T-helper 9 cell (primary cell): ENCODE results near the gene NSD1.
"Not testable (repeated sequence)": the region's sequence is repeated elsewhere in the genome, so short reads cannot be mapped to it uniquely, and the experiment has no call there.

ENCODE experiments used
- DNase-seq: peaks from one replicate; pipeline ENCODE4 v3.0.0-alpha.2; 2020

Gene NSD1

GRCh38 chr5:177177847-177178437 is 44.4 kb downstream of the NSD1 start:
- DNase-seq = not testable (repeated sequence)

GRCh38 chr5:177178733-177179304 is 45.2 kb downstream of the NSD1 start:
- DNase-seq = no peak

GRCh38 chr5:177179431-177179830 is 45.9 kb downstream of the NSD1 start:
- DNase-seq = no peak

- DNase-seq = no peak
These were observed 49.6 kb downstream of the NSD1 start for GRCh38 chr5:177183142-177183541.

GRCh38 chr5:177183766-177184360 is 50.3 kb downstream of the NSD1 start:
- no peak for DNase-seq

GRCh38 chr5:177185993-177186392 is 52.4 kb downstream of the NSD1 start:
- no peak for DNase-seq

- no peak for DNase-seq
These were observed 53.1 kb downstream of the NSD1 start for GRCh38 chr5:177186645-177187044.

- DNase-seq = no peak
These were observed 55.2 kb downstream of the NSD1 start for GRCh38 chr5:177188775-177189174.

- no peak for DNase-seq
These were observed 55.8 kb downstream of the NSD1 start for GRCh38 chr5:177189416-177189815.

- no peak for DNase-seq
These were observed 56.4 kb downstream of the NSD1 start for GRCh38 chr5:177189965-177190364.

GRCh38 chr5:177194268-177194667 is 60.7 kb downstream of the NSD1 start:
- DNase-seq = no peak

- no peak for DNase-seq
These were observed 61.9 kb downstream of the NSD1 start for GRCh38 chr5:177195307-177195952.

- DNase-seq = no peak
These were observed 65.2 kb downstream of the NSD1 start for GRCh38 chr5:177198738-177199137.

GRCh38 chr5:177204281-177204680 is 70.7 kb downstream of the NSD1 start:
- DNase-seq = no peak

- no peak for DNase-seq
These were observed 76.0 kb downstream of the NSD1 start for GRCh38 chr5:177209610-177210009.

- no peak for DNase-seq
These were observed 78.7 kb downstream of the NSD1 start for GRCh38 chr5:177212242-177212641.

GRCh38 chr5:177220576-177220975 is 87.0 kb downstream of the NSD1 start:
- DNase-seq = no peak

- no peak for DNase-seq
These were observed 88.7 kb downstream of the NSD1 start for GRCh38 chr5:177222269-177222668.

- DNase-seq = no peak
These were observed 92.2 kb downstream of the NSD1 start for GRCh38 chr5:177225798-177226197.

GRCh38 chr5:177226860-177227259 is 93.3 kb downstream of the NSD1 start:
- no peak for DNase-seq

- no peak for DNase-seq
These were observed 95.2 kb downstream of the NSD1 start for GRCh38 chr5:177228751-177229150.

- no peak for DNase-seq
These were observed 97.1 kb downstream of the NSD1 start for GRCh38 chr5:177230660-177231059.

GRCh38 chr5:177231479-177232250 is 98.1 kb downstream of the NSD1 start:
- no peak for DNase-seq
